Activated CD8-positive, alpha-beta memory T cell treated with anti-CD3 and anti-CD28 coated beads, Interleukin-2, amount 10 ng/mL, durations not matched to agents 7 days and 5 days (primary cell): ENCODE measurements around the gene CBX7. TPM values are rescaled to one million over a fixed set of nuclear protein-coding genes. Genes with fewer than 3 reads are reported as not detected.
"Not testable (repeated sequence)": the region's sequence is repeated elsewhere in the genome, so short reads cannot be mapped to it uniquely, and the experiment has no call there.

Experiments
- ATAC-seq: fragments of 150-1000 bp; cut with Tn5 transposase; one replicate; pipeline ENCODE4 v1.10.0; 2021; ENCODE audit warnings: moderate library complexity
- CTCF ChIA-PET: fragments of 350-600 bp; sonication (Branson Sonifier 250); formaldehyde crosslinking; loops from one replicate; lab custom pipeline; 2021; ENCODE audit warnings: antibody characterized with exemption; lab: Charles Lee
- DNase-seq: peaks from one replicate; pipeline ENCODE4 v3.0.0-alpha.2; 2020
- H3K27ac Mint-ChIP-seq: one replicate; pipeline ENCODE4 v1.8.0; 2021; ENCODE audit warnings: mild to moderate bottlenecking, mixed read lengths
- H3K27me3 Mint-ChIP-seq: one replicate; pipeline ENCODE4 v1.8.0; 2021; ENCODE audit warnings: mixed read lengths
- H3K36me3 Mint-ChIP-seq: one replicate; pipeline ENCODE4 v1.8.0; 2021; ENCODE audit warnings: mild to moderate bottlenecking, mixed read lengths
- H3K4me1 Mint-ChIP-seq: one replicate; pipeline ENCODE4 v1.8.0; 2021; ENCODE audit warnings: mixed read lengths
- H3K4me3 Mint-ChIP-seq: one replicate; pipeline ENCODE4 v1.8.0; 2021; ENCODE audit warnings: mild to moderate bottlenecking, moderate library complexity, mixed read lengths
- H3K9me3 Mint-ChIP-seq: one replicate; pipeline ENCODE4 v1.8.0; 2022; ENCODE audit warnings: low read depth, mixed read lengths
- total RNA-seq, 2 experiments: library from RNA; stranded (reverse); gene quantifications; one replicate each; pipeline ENCODE4 v1.2.3, GENCODE V29; 2021

Gene CBX7
- total RNA-seq, 2 experiments from 2014 or later: 12.7 to 13.5 TPM

GRCh38 chr22:39178206-39179111 lies 26.0 kb upstream of the CBX7 start:
- no peaks in the 10 kb centered on the region for H3K36me3 Mint-ChIP-seq
- H3K4me1 Mint-ChIP-seq: peaks cover 29% of the 10 kb centered on the region
- no peak for ATAC-seq
- no peaks in the 10 kb centered on the region for H3K9me3 Mint-ChIP-seq
- DNase-seq: no peak
- no peak overlapping the region for H3K4me3 Mint-ChIP-seq
- H3K27me3 Mint-ChIP-seq: peaks cover 17% of the 10 kb centered on the region
- H3K27ac Mint-ChIP-seq: no peak overlapping the region
- CTCF ChIA-PET: interaction anchor here (1.0 to 1.7 kb wide), 3 partner anchors 128 to 140 kb away, joined by 3 to 4 read pairs (median 3); no protein-coding TSS in a partner anchor

- H3K4me1 Mint-ChIP-seq: peaks cover 36% of the 10 kb centered on the region
- no peaks in the 10 kb centered on the region for H3K36me3 Mint-ChIP-seq
- no peak overlapping the region for H3K4me3 Mint-ChIP-seq
- DNase-seq (no peak), ATAC-seq (no peak)
- CTCF ChIA-PET: no interaction called here
- H3K27me3 Mint-ChIP-seq: peaks cover 20% of the 10 kb centered on the region
- H3K9me3 Mint-ChIP-seq: no peaks in the 10 kb centered on the region
- H3K27ac Mint-ChIP-seq: no peak overlapping the region
Observed at GRCh38 chr22:39177791-39178190, 25.3 kb upstream of the CBX7 start.

- H3K4me1 Mint-ChIP-seq: peaks cover 36% of the 10 kb centered on the region
- no peaks in the 10 kb centered on the region for H3K9me3 Mint-ChIP-seq
- no peaks in the 10 kb centered on the region for H3K36me3 Mint-ChIP-seq
- ATAC-seq (peak; percentile 8), DNase-seq (peak; percentile 61)
- H3K27ac Mint-ChIP-seq: no peak overlapping the region
- H3K27me3 Mint-ChIP-seq: peaks cover 17% of the 10 kb centered on the region
- H3K4me3 Mint-ChIP-seq: no peak overlapping the region
- CTCF ChIA-PET: interaction anchor here (1.0 kb wide), 1 partner anchor 133 kb away, joined by 3 read pairs; no protein-coding TSS in a partner anchor
Observed at GRCh38 chr22:39177456-39177775, 24.9 kb upstream of the CBX7 start.

- no peak overlapping the region for H3K4me3 Mint-ChIP-seq
- no peaks in the 10 kb centered on the region for H3K9me3 Mint-ChIP-seq
- H3K27me3 Mint-ChIP-seq: peaks cover 17% of the 10 kb centered on the region
- DNase-seq: no peak
- CTCF ChIA-PET: interaction anchor here (1.0 kb wide), 2 partner anchors 134 to 352 kb away, joined by 3 to 4 read pairs; no protein-coding TSS in a partner anchor
- H3K27ac Mint-ChIP-seq: no peak overlapping the region
- peaks cover 37% of the 10 kb centered on the region for H3K4me1 Mint-ChIP-seq
- ATAC-seq: no peak
- no peaks in the 10 kb centered on the region for H3K36me3 Mint-ChIP-seq
Observed at GRCh38 chr22:39176714-39177455, 24.4 kb upstream of the CBX7 start.

- no peaks in the 10 kb centered on the region for H3K9me3 Mint-ChIP-seq
- no peak overlapping the region for H3K27ac Mint-ChIP-seq
- DNase-seq: no peak
- H3K27me3 Mint-ChIP-seq: peaks cover 16% of the 10 kb centered on the region
- ATAC-seq: no peak
- peaks cover 43% of the 10 kb centered on the region for H3K4me1 Mint-ChIP-seq
- H3K36me3 Mint-ChIP-seq: no peaks in the 10 kb centered on the region
- CTCF ChIA-PET: interaction anchor here (0.9 to 9.4 kb wide), 4 partner anchors 130 to 352 kb away, joined by 3 to 254 read pairs (median 4); partner anchors contain the start of gene RPL3
- H3K4me3 Mint-ChIP-seq: no peak overlapping the region
Observed at GRCh38 chr22:39176143-39176713, 23.7 kb upstream of the CBX7 start.

GRCh38 chr22:39175353-39176142 lies 23.1 kb upstream of the CBX7 start:
- Mint-ChIP-seq H3K4me1 (peaks cover 48% of the 10 kb centered on the region), H3K27ac (no peak overlapping the region), H3K9me3 (no peaks in the 10 kb centered on the region), H3K4me3 (no peak overlapping the region), H3K27me3 (peaks cover 11% of the 10 kb centered on the region), H3K36me3 (no peaks in the 10 kb centered on the region)
- DNase-seq (no peak), ATAC-seq (no peak)
- CTCF ChIA-PET: interaction anchor here (0.9 to 9.4 kb wide), 3 partner anchors 131 to 353 kb away, joined by 3 to 254 read pairs (median 4); partner anchors contain the start of gene RPL3

GRCh38 chr22:39174498-39175352 lies 22.2 kb upstream of the CBX7 start:
- Mint-ChIP-seq H3K9me3 (no peaks in the 10 kb centered on the region), H3K27ac (peak overlapping the region; percentile 78), H3K4me1 (peaks cover 48% of the 10 kb centered on the region), H3K36me3 (no peaks in the 10 kb centered on the region), H3K27me3 (peaks cover 15% of the 10 kb centered on the region), H3K4me3 (peak overlapping the region; percentile 41)
- CTCF ChIA-PET: interaction anchor here (6.5 to 9.4 kb wide), 2 partner anchors 130 to 140 kb away, joined by 118 to 254 read pairs; partner anchors contain the start of gene RPL3
- DNase-seq (peak; percentile 82), ATAC-seq (peak; percentile 43)

GRCh38 chr22:39173787-39174497 lies 21.5 kb upstream of the CBX7 start:
- H3K27ac Mint-ChIP-seq: peak overlapping the region; percentile 78
- peaks cover 19% of the 10 kb centered on the region for H3K27me3 Mint-ChIP-seq
- no peaks in the 10 kb centered on the region for H3K36me3 Mint-ChIP-seq
- H3K9me3 Mint-ChIP-seq: no peaks in the 10 kb centered on the region
- CTCF ChIA-PET: interaction anchor here (1.7 to 9.4 kb wide), 4 partner anchors 131 to 355 kb away, joined by 6 to 254 read pairs (median 64); partner anchors contain the start of gene RPL3
- peaks cover 48% of the 10 kb centered on the region for H3K4me1 Mint-ChIP-seq
- ATAC-seq (peak; percentile 57), DNase-seq (peak; percentile 76)
- peak overlapping the region; percentile 41 for H3K4me3 Mint-ChIP-seq

- DNase-seq (no peak), ATAC-seq (no peak)
- no peaks in the 10 kb centered on the region for H3K9me3 Mint-ChIP-seq
- CTCF ChIA-PET: interaction anchor here (1.4 to 9.4 kb wide), 5 partner anchors 9 to 356 kb away, joined by 3 to 254 read pairs (median 9); partner anchors contain the start of gene RPL3
- H3K36me3 Mint-ChIP-seq: no peaks in the 10 kb centered on the region
- H3K4me3 Mint-ChIP-seq: no peak overlapping the region
- no peak overlapping the region for H3K27ac Mint-ChIP-seq
- peaks cover 46% of the 10 kb centered on the region for H3K4me1 Mint-ChIP-seq
- H3K27me3 Mint-ChIP-seq: peaks cover 21% of the 10 kb centered on the region
Observed at GRCh38 chr22:39173050-39173706, 20.7 kb upstream of the CBX7 start.

- not testable (repeated sequence) for H3K27ac Mint-ChIP-seq, ATAC-seq, H3K36me3 Mint-ChIP-seq, DNase-seq, H3K9me3 Mint-ChIP-seq, H3K4me3 Mint-ChIP-seq
- peaks cover 21% of the 10 kb centered on the region for H3K27me3 Mint-ChIP-seq
- peaks cover 39% of the 10 kb centered on the region for H3K4me1 Mint-ChIP-seq
- CTCF ChIA-PET: interaction anchor here (1.4 to 9.4 kb wide), 5 partner anchors 10 to 357 kb away, joined by 3 to 254 read pairs (median 9); partner anchors contain the start of gene RPL3
Observed at GRCh38 chr22:39172265-39173049, 20.0 kb upstream of the CBX7 start.
